Parathyroid adenoma (tissue), 2 donors: ENCODE results near the gene TRPM1.

ENCODE experiments used
- H2AFZ ChIP-seq: fragments of 300-600 bp; sonication (generic); one replicate; pipeline ENCODE4 v1.7.0; 2017; ENCODE audit warnings: antibody characterized with exemption, mild to moderate bottlenecking
- H3K27ac ChIP-seq: fragments of 300-600 bp; sonication (generic); one replicate; pipeline ENCODE4 v1.7.0; 2017
- H3K27me3 ChIP-seq: fragments of 300-600 bp; sonication (generic); one replicate; pipeline ENCODE4 v1.7.0; 2017; ENCODE audit warnings: low read length; ENCODE audit not compliant: control insufficient read depth, insufficient read depth
- H3K36me3 ChIP-seq: fragments of 300-600 bp; sonication (generic); one replicate; pipeline ENCODE4 v1.7.0; 2017; ENCODE audit warnings: low read length; ENCODE audit not compliant: control insufficient read depth, insufficient read depth
- H3K4me1 ChIP-seq: fragments of 300-600 bp; sonication (generic); one replicate; pipeline ENCODE4 v1.7.0; 2017; ENCODE audit warnings: control low read depth
- H3K4me2 ChIP-seq: fragments of 300-600 bp; sonication (generic); one replicate; pipeline ENCODE4 v1.7.0; 2017; ENCODE audit warnings: low read length
- H3K4me3 ChIP-seq: fragments of 300-600 bp; sonication (generic); one replicate; pipeline ENCODE4 v1.7.0; 2017; ENCODE audit warnings: low read depth, low read length
- H3K79me2 ChIP-seq: fragments of 300-600 bp; sonication (generic); one replicate; pipeline ENCODE4 v1.7.0; 2017; ENCODE audit warnings: control low read depth
- H3K9ac ChIP-seq: fragments of 300-600 bp; sonication (generic); one replicate; pipeline ENCODE4 v1.7.0; 2017; ENCODE audit warnings: mild to moderate bottlenecking
- H3K9me3 ChIP-seq: fragments of 300-600 bp; sonication (generic); one replicate; pipeline ENCODE4 v1.7.0; 2017; ENCODE audit warnings: low read length; ENCODE audit not compliant: control insufficient read depth
- CTCF ChIP-seq: fragments of 300-600 bp; sonication (generic); IDR thresholded peaks from one replicate; pipeline ENCODE4 v1.7.0; 2017; ENCODE audit warnings: antibody characterized with exemption, mild to moderate bottlenecking
- donor health status: primary hyperparathyroidism.

TRPM1 gene

DNA sequence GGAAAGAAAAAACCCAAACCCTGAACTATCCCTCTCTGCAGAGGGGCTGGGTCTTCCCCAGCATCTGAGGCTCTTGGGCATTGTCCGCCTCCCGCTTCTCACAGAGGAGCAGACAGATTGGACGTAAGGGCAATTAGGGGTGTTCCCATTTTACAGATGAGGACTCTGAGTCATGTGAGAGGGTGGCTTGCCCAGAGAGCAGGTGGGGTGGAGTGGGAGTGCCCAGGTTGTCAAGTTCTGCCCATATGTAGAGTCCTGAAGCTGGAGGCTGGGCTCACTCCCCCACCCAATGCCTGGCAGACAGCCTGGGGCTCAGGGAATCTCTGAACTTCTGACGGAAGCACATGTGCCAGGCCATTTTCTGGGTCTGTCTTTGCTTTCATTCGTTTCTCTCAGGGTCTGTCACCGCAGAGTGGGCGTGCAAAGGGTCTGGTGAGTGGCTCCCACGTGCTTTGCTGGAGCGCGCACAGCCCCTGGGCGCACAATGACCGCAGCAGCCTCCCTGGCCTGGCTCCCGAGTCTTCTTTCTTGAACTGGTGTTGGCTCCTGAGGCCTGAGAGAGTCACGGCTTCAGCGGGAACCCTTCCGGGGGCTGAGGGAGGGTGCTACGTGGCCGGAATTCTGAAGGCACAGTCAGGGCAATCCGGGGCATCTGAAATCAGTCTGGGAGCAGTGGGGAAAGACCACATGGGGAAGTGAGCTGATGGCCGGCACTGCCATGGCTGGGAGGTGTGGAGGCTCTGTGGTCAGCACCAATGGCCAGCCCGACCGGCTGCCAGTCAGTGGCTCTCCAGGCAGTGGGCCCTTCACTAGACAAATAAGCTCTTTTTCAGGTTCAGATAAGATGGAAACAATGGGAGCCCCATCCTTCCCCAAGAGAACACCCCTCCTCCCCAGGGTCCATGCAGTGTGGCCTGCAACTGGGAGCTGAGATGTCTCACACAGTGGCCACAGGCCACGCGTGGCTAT, 1.1 kb upstream of the TRPM1 start:
- Histone ChIP-seq H3K27ac (no peak overlapping the region), H3K4me1 (no peaks in the 10 kb centered on the region), H3K9ac (no peak overlapping the region), H3K4me2 (no peak overlapping the region), H2AFZ (no peak overlapping the region), H3K79me2 (no peaks in the 10 kb centered on the region), H3K4me3 (no peak overlapping the region), H3K9me3 (no peaks in the 10 kb centered on the region), H3K36me3 (no peaks in the 10 kb centered on the region), H3K27me3 (no peaks in the 10 kb centered on the region)
- no peak for TF ChIP-seq CTCF

DNA sequence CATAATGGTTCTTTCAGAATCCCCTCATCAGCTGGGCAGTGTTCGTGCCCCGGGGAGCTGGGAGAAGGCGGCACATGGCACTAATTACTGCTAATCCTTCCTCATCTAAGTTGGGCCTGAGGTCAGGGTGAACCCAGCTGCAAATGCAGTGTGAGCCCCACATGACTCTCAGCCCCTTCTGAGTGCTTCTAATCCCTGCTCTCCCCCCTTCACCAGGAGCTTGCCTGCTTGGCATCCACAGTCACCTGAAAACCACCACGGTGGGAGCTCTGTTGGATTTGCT, 455 bp upstream of the TRPM1 start:
- no peak overlapping the region for H3K9ac ChIP-seq

DNA sequence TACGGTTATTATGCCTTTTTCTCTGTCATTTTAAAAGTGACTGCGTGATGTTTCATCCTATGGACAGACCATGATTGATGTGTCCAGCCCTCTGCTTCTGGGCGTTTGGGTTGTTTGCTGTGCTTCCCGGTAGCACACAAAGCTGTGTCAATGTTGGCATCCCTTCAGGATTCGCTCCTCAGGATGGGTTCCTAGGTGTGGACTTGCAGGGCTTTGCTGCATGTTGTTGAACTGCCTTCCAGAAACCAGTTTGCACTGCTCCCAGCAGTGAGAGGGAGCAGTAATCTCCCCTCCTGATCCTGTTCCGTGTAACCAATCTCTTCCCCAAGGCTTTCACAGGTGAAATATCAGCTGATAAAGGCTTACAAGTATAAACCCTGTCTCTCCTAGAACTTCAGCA, 787 bp downstream of the TRPM1 start:
- no peaks in the 10 kb centered on the region for H3K36me3 ChIP-seq
- no peak for TF ChIP-seq CTCF
- H3K79me2 ChIP-seq, result no peaks in the 10 kb centered on the region
- H3K27me3 ChIP-seq, result no peaks in the 10 kb centered on the region
- no peak overlapping the region for H3K4me2 ChIP-seq
- H3K4me1 ChIP-seq, result no peaks in the 10 kb centered on the region
- no peak overlapping the region for H3K27ac ChIP-seq
- H3K4me3 ChIP-seq, result no peak overlapping the region
- H2AFZ ChIP-seq, result no peak overlapping the region
- H3K9me3 ChIP-seq, result no peaks in the 10 kb centered on the region
- H3K9ac ChIP-seq, result no peak overlapping the region

More for the DNA sequence above, 455 bp upstream of the TRPM1 start:
- Histone ChIP-seq H3K9me3 (no peaks in the 10 kb centered on the region), H3K4me1 (no peaks in the 10 kb centered on the region), H3K27ac (no peak overlapping the region), H3K79me2 (no peaks in the 10 kb centered on the region), H3K4me3 (no peak overlapping the region), H2AFZ (no peak overlapping the region), H3K27me3 (no peaks in the 10 kb centered on the region), H3K4me2 (no peak overlapping the region), H3K36me3 (no peaks in the 10 kb centered on the region)
- no peak for TF ChIP-seq CTCF

DNA sequence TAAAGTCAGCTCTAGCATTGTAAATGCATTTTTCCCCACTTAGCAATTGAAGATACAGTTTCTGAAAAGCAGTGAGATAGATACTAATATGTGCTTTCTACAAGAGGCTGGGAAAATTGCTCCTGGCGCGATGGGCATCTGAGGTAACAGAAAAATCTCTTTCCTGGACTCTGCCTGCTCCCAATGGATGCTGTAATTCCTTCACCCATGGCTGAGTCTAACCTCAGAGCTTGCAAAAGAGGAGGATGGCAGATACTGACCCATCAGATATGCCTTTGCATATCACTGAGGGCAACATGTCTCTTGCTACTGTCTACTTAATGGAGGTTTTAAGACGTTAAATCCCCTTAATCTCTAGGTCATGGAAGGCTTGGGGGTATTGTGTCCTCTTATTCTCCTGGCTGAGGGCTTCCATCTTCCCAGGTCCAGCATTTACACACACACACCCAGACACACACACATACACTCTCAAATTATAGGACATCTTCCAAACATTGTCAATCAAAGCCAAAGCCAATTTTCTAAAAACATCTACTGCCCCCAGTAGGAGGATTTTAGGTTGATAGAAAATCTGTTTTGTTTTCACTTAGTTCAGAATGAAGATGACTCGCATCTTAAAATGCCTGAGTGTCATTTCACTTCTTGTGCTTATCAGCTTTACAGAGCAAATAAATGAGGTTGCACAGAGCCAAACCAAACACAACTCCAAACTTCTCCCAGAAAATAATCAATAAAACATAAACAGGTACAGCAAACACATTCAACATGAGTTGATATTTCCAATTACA, 2.4 kb downstream of the TRPM1 start:
- H3K36me3 ChIP-seq, result no peaks in the 10 kb centered on the region
- no peaks in the 10 kb centered on the region for H3K4me1 ChIP-seq
- H3K9ac ChIP-seq, result no peak overlapping the region
- TF ChIP-seq CTCF, result no peak
- H3K27me3 ChIP-seq, result no peaks in the 10 kb centered on the region
- H3K4me2 ChIP-seq, result no peak overlapping the region
- no peak overlapping the region for H3K27ac ChIP-seq
- H3K9me3 ChIP-seq, result no peaks in the 10 kb centered on the region
- H2AFZ ChIP-seq, result no peak overlapping the region
- H3K4me3 ChIP-seq, result no peak overlapping the region
- H3K79me2 ChIP-seq, result no peaks in the 10 kb centered on the region
